Neural cell (in vitro differentiated cells): ENCODE data around the gene PITPNB. TPM values are rescaled to one million over a fixed set of nuclear protein-coding genes. Genes with fewer than 3 reads are reported as not detected.

Source experiments
- H2AFZ ChIP-seq: fragments of 200-600, 300-800 bp; sonication (generic), shearing (Covaris generic); 2 replicates; pipeline ENCODE4 v1.6.0; 2014; ENCODE audit warnings: low read depth, mild to moderate bottlenecking, antibody characterized with exemption, low read length, moderate library complexity
- H3F3A ChIP-seq: fragments of 200-600 bp; shearing (Covaris generic); 2 replicates; pipeline ENCODE4 v1.6.1; 2016; ENCODE audit warnings: mild to moderate bottlenecking, moderate library complexity, mixed read lengths, antibody characterized with exemption, low read length; ENCODE audit not compliant: insufficient read depth, poor library complexity, severe bottlenecking
- H3K27ac ChIP-seq: fragments of 200-600, 300-800 bp; sonication (generic), shearing (Covaris generic); 2 replicates; pipeline ENCODE4 v1.5.1; 2014; ENCODE audit warnings: mild to moderate bottlenecking, low read length, moderate library complexity
- H3K27me3 ChIP-seq: fragments of 300-800, 200-600 bp; sonication (generic), shearing (Covaris generic); 2 replicates; pipeline ENCODE4 v1.6.0; 2014; ENCODE audit warnings: mild to moderate bottlenecking, low read depth, low read length, moderate library complexity; ENCODE audit not compliant: insufficient read depth
- H3K36me3 ChIP-seq: fragments of 300-800, 200-600 bp; sonication (generic), shearing (Covaris generic); 2 replicates; pipeline ENCODE4 v1.5.1; 2014; ENCODE audit warnings: mild to moderate bottlenecking, antibody characterized with exemption, low read length, moderate library complexity; ENCODE audit not compliant: insufficient read depth
- H3K4me2 ChIP-seq: fragments of 300-800, 200-600 bp; sonication (generic), shearing (Covaris generic); 2 replicates; pipeline ENCODE4 v1.6.0; 2014; ENCODE audit warnings: mild to moderate bottlenecking, low read length
- H3K4me3 ChIP-seq: fragments of 300-800, 200-600 bp; sonication (generic), shearing (Covaris generic); 2 replicates; pipeline ENCODE4 v1.5.1; 2014; ENCODE audit warnings: mild to moderate bottlenecking, low read length, moderate library complexity
- H3K79me2 ChIP-seq: fragments of 200-600 bp; shearing (Covaris generic); replicated peaks from 2 replicates; pipeline ENCODE4 v1.6.0; 2014; ENCODE audit warnings: mild to moderate bottlenecking, low read length, moderate library complexity; ENCODE audit not compliant: insufficient read depth
- H3K9ac ChIP-seq: fragments of 300-800, 200-600 bp; sonication (generic), shearing (Covaris generic); 2 replicates; pipeline ENCODE4 v1.6.1; 2016; ENCODE audit warnings: mild to moderate bottlenecking, low read length, mixed read lengths
- H3K9me2 ChIP-seq: fragments of 200-600 bp; shearing (Covaris generic); 2 replicates; pipeline ENCODE4 v1.6.1; 2016; ENCODE audit warnings: mild to moderate bottlenecking, low read length, mixed read lengths; ENCODE audit not compliant: insufficient read depth
- H3K9me3 ChIP-seq: fragments of 200-600, 300-800 bp; sonication (generic), shearing (Covaris generic); 2 replicates; pipeline ENCODE4 v1.6.1; 2016; ENCODE audit warnings: mild to moderate bottlenecking, mixed run types, low read length, moderate library complexity, mixed read lengths
- H4K20me1 ChIP-seq: fragments of 200-600 bp; shearing (Covaris generic); 2 replicates; pipeline ENCODE4 v1.6.1; 2016; ENCODE audit warnings: mild to moderate bottlenecking, mixed run types; ENCODE audit not compliant: insufficient read depth
- EP300 ChIP-seq: fragments of 450-650 bp; conservative IDR thresholded peaks from 2 replicates; pipeline ENCODE4 v1.6.1; 2014; ENCODE audit warnings: antibody characterized with exemption, mild to moderate bottlenecking, moderate library complexity; ENCODE audit not compliant: poor library complexity, severe bottlenecking
- EZH2 ChIP-seq: fragments of 200-600, 300-800 bp; shearing (Covaris generic), sonication (generic); IDR thresholded peaks from 2 replicates; pipeline ENCODE4 v1.6.1; 2014; ENCODE audit warnings: antibody characterized with exemption, low read length, borderline replicate concordance, mild to moderate bottlenecking; ENCODE audit not compliant: insufficient read depth, poor library complexity, severe bottlenecking
- MXI1 ChIP-seq: fragments of 450-650 bp; conservative IDR thresholded peaks from 2 replicates; pipeline ENCODE4 v1.6.1; 2014; ENCODE audit warnings: antibody characterized with exemption, mild to moderate bottlenecking; ENCODE audit not compliant: poor library complexity, severe bottlenecking
- POLR2AphosphoS5 ChIP-seq: IDR thresholded peaks from 2 replicates; pipeline ENCODE4 v1.6.1; 2012
- RAD21 ChIP-seq: fragments of 450-650 bp; conservative IDR thresholded peaks from 2 replicates; pipeline ENCODE4 v1.6.1; 2014; ENCODE audit warnings: antibody characterized with exemption, mild to moderate bottlenecking, moderate library complexity
- SMC3 ChIP-seq: fragments of 450-650 bp; conservative IDR thresholded peaks from 2 replicates; pipeline ENCODE4 v1.6.1; 2014; ENCODE audit warnings: antibody characterized with exemption, mild to moderate bottlenecking, moderate library complexity; ENCODE audit not compliant: poor library complexity
- TAF1 ChIP-seq: IDR thresholded peaks from 2 replicates; pipeline ENCODE4 v1.6.1; 2012; ENCODE audit warnings: low read depth
- polyA plus RNA-seq: library from polyadenylated mRNA; depleted of rRNA; stranded (reverse); fragments of >200 nt; gene quantifications from 2 replicates; pipeline ENCODE4 v1.2.3, GENCODE V29; 2014
- TF ChIP-seq, protein P1 (sequence below): IDR thresholded peaks from 2 replicates; pipeline ENCODE4 v1.6.1; 2012; ENCODE audit warnings: borderline replicate concordance
- TF ChIP-seq, protein P2 (sequence below): fragments of 450-650 bp; IDR thresholded peaks from 2 replicates; pipeline ENCODE4 v1.5.1; 2014; ENCODE audit warnings: antibody characterized with exemption, mild to moderate bottlenecking, moderate library complexity; ENCODE audit not compliant: poor library complexity, severe bottlenecking

Gene PITPNB
- polyA plus RNA-seq, 1 donor from 2014 or later: 44.8 TPM

GRCh38 chr22:27859336-27859735 is 59.7 kb downstream of the PITPNB start:
- Histone ChIP-seq H3K27ac (no peak overlapping the region), H3F3A (no peaks in the 10 kb centered on the region), H3K27me3 (no peaks in the 10 kb centered on the region), H3K4me3 (no peak overlapping the region), H3K9ac (no peak overlapping the region), H4K20me1 (no peaks in the 10 kb centered on the region), H3K9me3 (no peaks in the 10 kb centered on the region), H3K4me2 (no peak overlapping the region), H3K9me2 (no peaks in the 10 kb centered on the region), H2AFZ (no peak overlapping the region), H3K36me3 (no peaks in the 10 kb centered on the region), H3K79me2 (no peaks in the 10 kb centered on the region)
- TF ChIP-seq RAD21: no peak
- TF ChIP-seq POLR2AphosphoS5: no peak
- TF ChIP-seq EP300: no peak
- TF ChIP-seq, protein P1, sequence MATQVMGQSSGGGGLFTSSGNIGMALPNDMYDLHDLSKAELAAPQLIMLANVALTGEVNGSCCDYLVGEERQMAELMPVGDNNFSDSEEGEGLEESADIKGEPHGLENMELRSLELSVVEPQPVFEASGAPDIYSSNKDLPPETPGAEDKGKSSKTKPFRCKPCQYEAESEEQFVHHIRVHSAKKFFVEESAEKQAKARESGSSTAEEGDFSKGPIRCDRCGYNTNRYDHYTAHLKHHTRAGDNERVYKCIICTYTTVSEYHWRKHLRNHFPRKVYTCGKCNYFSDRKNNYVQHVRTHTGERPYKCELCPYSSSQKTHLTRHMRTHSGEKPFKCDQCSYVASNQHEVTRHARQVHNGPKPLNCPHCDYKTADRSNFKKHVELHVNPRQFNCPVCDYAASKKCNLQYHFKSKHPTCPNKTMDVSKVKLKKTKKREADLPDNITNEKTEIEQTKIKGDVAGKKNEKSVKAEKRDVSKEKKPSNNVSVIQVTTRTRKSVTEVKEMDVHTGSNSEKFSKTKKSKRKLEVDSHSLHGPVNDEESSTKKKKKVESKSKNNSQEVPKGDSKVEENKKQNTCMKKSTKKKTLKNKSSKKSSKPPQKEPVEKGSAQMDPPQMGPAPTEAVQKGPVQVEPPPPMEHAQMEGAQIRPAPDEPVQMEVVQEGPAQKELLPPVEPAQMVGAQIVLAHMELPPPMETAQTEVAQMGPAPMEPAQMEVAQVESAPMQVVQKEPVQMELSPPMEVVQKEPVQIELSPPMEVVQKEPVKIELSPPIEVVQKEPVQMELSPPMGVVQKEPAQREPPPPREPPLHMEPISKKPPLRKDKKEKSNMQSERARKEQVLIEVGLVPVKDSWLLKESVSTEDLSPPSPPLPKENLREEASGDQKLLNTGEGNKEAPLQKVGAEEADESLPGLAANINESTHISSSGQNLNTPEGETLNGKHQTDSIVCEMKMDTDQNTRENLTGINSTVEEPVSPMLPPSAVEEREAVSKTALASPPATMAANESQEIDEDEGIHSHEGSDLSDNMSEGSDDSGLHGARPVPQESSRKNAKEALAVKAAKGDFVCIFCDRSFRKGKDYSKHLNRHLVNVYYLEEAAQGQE: no peak
- TF ChIP-seq, protein P2, sequence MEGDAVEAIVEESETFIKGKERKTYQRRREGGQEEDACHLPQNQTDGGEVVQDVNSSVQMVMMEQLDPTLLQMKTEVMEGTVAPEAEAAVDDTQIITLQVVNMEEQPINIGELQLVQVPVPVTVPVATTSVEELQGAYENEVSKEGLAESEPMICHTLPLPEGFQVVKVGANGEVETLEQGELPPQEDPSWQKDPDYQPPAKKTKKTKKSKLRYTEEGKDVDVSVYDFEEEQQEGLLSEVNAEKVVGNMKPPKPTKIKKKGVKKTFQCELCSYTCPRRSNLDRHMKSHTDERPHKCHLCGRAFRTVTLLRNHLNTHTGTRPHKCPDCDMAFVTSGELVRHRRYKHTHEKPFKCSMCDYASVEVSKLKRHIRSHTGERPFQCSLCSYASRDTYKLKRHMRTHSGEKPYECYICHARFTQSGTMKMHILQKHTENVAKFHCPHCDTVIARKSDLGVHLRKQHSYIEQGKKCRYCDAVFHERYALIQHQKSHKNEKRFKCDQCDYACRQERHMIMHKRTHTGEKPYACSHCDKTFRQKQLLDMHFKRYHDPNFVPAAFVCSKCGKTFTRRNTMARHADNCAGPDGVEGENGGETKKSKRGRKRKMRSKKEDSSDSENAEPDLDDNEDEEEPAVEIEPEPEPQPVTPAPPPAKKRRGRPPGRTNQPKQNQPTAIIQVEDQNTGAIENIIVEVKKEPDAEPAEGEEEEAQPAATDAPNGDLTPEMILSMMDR: no peak
- no peak for TF ChIP-seq EZH2
- no peak for TF ChIP-seq SMC3
- no peak for TF ChIP-seq TAF1
- TF ChIP-seq MXI1: no peak

DNA sequence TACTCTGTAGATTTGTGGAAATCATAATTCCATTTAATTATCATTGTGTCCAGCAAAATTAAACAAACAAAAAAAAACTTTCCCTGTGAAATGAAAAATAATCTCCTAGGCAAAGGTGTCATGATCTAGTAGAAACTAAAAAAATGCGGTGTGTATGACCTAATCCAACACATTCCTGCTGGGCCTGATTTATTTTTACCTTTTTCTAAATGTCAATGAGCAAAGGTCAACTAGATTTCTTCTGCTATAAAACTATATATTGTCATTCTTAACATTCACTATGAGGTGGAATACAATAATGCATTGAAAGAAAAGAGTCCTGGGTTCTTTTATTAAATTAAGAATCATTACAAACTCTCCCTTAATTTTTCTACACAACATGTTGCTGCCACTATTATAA is 60.4 kb downstream of the PITPNB start:
- Histone ChIP-seq H3K4me3 (no peak overlapping the region), H3K9ac (no peak overlapping the region), H3K36me3 (no peaks in the 10 kb centered on the region), H4K20me1 (no peaks in the 10 kb centered on the region), H3K27ac (no peak overlapping the region), H3K9me3 (no peaks in the 10 kb centered on the region), H3K79me2 (no peaks in the 10 kb centered on the region), H2AFZ (no peak overlapping the region), H3K27me3 (no peaks in the 10 kb centered on the region), H3K9me2 (no peaks in the 10 kb centered on the region), H3K4me2 (no peak overlapping the region), H3F3A (no peaks in the 10 kb centered on the region)
- TF ChIP-seq EP300 (no peak), RAD21 (no peak), POLR2AphosphoS5 (no peak), MXI1 (no peak), EZH2 (no peak), TAF1 (no peak), SMC3 (no peak)
- TF ChIP-seq, protein P1: no peak
- TF ChIP-seq, protein P2: no peak
